Astrocyte (in vitro differentiated cells and primary cell): ENCODE data around the gene SCN8A.

Source experiments
- CTCF ChIP-seq: IDR thresholded peaks from 2 replicates; pipeline ENCODE4 v1.5.1; 2011; ENCODE audit warnings: low read depth, mild to moderate bottlenecking, inconsistent platforms, low read length, moderate library complexity; ENCODE audit not compliant: insufficient read depth
- EZH2 ChIP-seq: IDR thresholded peaks from 2 replicates; pipeline ENCODE4 v1.6.1; 2012; ENCODE audit warnings: mild to moderate bottlenecking, low read length, inconsistent platforms; ENCODE audit not compliant: insufficient read depth

GRCh38 chr12:51632623-51633022 is 41.6 kb downstream of the SCN8A start:
- TF ChIP-seq CTCF: no peak
- TF ChIP-seq EZH2: no peak
